OCI-LY7 (cell line): ENCODE measurements around the gene RIC8B. TPM values are rescaled to one million over a fixed set of nuclear protein-coding genes. Genes with fewer than 3 reads are reported as not detected.

Source experiments
- BruUV-seq: library from RNA; stranded (reverse); fragments of 400-500 nt; replicated peaks from 2 replicates; lab custom pipeline; 2021; lab: Mats Ljungman, UMichigan
- CTCF ChIA-PET: fragments of 300-600 bp; sonication (Branson Sonifier 250); formaldehyde crosslinking; loops from one replicate; lab custom pipeline; 2022; ENCODE audit warnings: antibody characterized with exemption; ENCODE audit not compliant: unreplicated experiment; lab: Charles Lee
- POLR2A ChIA-PET: fragments of 300-600 bp; sonication (Branson Sonifier 250); formaldehyde crosslinking; loops from one replicate; lab custom pipeline; 2022; ENCODE audit warnings: antibody characterized with exemption; lab: Charles Lee
- DNase-seq: peaks from one replicate; pipeline ENCODE4 v3.0.0-alpha.2; 2015; ENCODE audit warnings: low spot score
- H2AFZ ChIP-seq: fragments of 200-600 bp; sonication (generic), shearing (Covaris generic); 2 replicates; pipeline ENCODE4 v1.6.1; 2014; ENCODE audit warnings: mild to moderate bottlenecking, antibody characterized with exemption, low read length, moderate library complexity
- H3K27ac ChIP-seq: fragments of 200-600 bp; sonication (generic); 2 replicates; pipeline ENCODE4 v1.5.1; 2014; ENCODE audit warnings: mixed run types, low read depth, mild to moderate bottlenecking, moderate library complexity, low read length, inconsistent platforms; ENCODE audit not compliant: poor library complexity, severe bottlenecking
- H3K36me3 ChIP-seq: fragments of 200-600 bp; sonication (generic); 2 replicates; pipeline ENCODE4 v1.6.1; 2014; ENCODE audit warnings: mild to moderate bottlenecking, antibody characterized with exemption, low read length, moderate library complexity, mixed read lengths; ENCODE audit not compliant: insufficient read depth
- H3K4me1 ChIP-seq: fragments of 200-600 bp; sonication (generic); 2 replicates; pipeline ENCODE4 v1.5.1; 2014; ENCODE audit warnings: mild to moderate bottlenecking, low read length; ENCODE audit not compliant: insufficient read depth, poor library complexity, severe bottlenecking
- H3K4me2 ChIP-seq: fragments of 200-600 bp; sonication (generic); 2 replicates; pipeline ENCODE4 v1.6.1; 2014; ENCODE audit warnings: mild to moderate bottlenecking, low read length
- H3K4me3 ChIP-seq: fragments of 200-600 bp; sonication (generic); 2 replicates; pipeline ENCODE4 v1.5.1; 2014; ENCODE audit warnings: mild to moderate bottlenecking, low read depth, low read length; ENCODE audit not compliant: poor library complexity, severe bottlenecking
- H3K79me2 ChIP-seq: fragments of 200-600 bp; sonication (generic); 2 replicates; pipeline ENCODE4 v1.6.1; 2016; ENCODE audit warnings: low read depth, mild to moderate bottlenecking, low read length, moderate library complexity, mixed read lengths; ENCODE audit not compliant: insufficient read depth
- H3K9me2 ChIP-seq: fragments of 200-600 bp; sonication (generic); 2 replicates; pipeline ENCODE4 v1.6.1; 2016; ENCODE audit warnings: mild to moderate bottlenecking, low read length, mixed read lengths; ENCODE audit not compliant: insufficient read depth
- H3K9me3 ChIP-seq: fragments of 200-600 bp; sonication (generic); 2 replicates; pipeline ENCODE4 v1.6.1; 2014; ENCODE audit warnings: mild to moderate bottlenecking, mixed run types, low read length, mixed read lengths
- H4K20me1 ChIP-seq: fragments of 200-600 bp; sonication (generic); 2 replicates; pipeline ENCODE4 v1.6.1; 2014; ENCODE audit warnings: mild to moderate bottlenecking, antibody characterized with exemption, low read length, moderate library complexity, mixed read lengths; ENCODE audit not compliant: insufficient read depth
- EZH2phosphoT487 ChIP-seq: fragments of 200-600 bp; sonication (generic); IDR thresholded peaks from 2 replicates; pipeline ENCODE4 v1.6.1; 2018; ENCODE audit warnings: low read depth, borderline replicate concordance, mild to moderate bottlenecking, mixed run types, antibody characterized with exemption, low read length, moderate library complexity, mixed read lengths
- intact Hi-C: fragments of 100-400 bp; cut with micrococcal nuclease; formaldehyde crosslinking; loops from one replicate; pipeline ENCODE4 v1.10.0; 2022; ENCODE audit not compliant: unreplicated experiment
- total RNA-seq, 2 experiments: library from RNA; depleted of rRNA in 1 of 2; stranded (reverse); fragments of >200 nt in 1 of 2; shearing (Covaris generic) in 1 of 2; gene quantifications; 2 replicates each; pipeline ENCODE4 v1.2.3, GENCODE V29; 2014 to 2022
- TF ChIP-seq, protein P1 (sequence below): fragments of 200-600 bp; sonication (generic); conservative IDR thresholded peaks from 2 replicates; pipeline ENCODE4 v1.5.1; 2014; ENCODE audit warnings: mild to moderate bottlenecking, antibody characterized with exemption, low read length, moderate library complexity, mixed read lengths

The RIC8B gene
- total RNA-seq, 2 experiments from 2014 or later, result 9.6 TPM; not detected in 1

DNA sequence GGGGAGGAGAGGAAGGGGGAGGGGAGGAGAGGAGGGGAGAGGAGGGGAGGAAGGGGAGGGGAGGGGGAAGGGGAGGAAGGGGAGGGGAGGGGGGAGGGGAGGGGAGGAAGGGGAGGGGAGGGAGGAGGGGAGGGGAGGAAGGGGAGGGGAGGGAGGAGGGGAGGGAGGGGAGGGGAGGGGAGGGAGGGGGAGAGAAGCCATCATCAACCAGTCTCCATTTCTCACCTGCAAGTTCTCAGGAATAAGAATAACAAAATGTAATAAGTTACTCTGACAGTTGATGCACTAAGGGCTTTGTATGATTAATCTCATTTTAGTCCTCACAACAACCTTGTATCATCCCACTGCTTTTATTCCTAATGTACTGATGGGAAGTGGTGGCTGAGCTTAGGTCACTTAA, 122.1 kb downstream of the RIC8B start:
- H3K79me2 ChIP-seq, result no peaks in the 10 kb centered on the region
- intact Hi-C loops, result no loop called here
- H3K4me1 ChIP-seq, result no peaks in the 10 kb centered on the region
- TF ChIP-seq, protein P1, sequence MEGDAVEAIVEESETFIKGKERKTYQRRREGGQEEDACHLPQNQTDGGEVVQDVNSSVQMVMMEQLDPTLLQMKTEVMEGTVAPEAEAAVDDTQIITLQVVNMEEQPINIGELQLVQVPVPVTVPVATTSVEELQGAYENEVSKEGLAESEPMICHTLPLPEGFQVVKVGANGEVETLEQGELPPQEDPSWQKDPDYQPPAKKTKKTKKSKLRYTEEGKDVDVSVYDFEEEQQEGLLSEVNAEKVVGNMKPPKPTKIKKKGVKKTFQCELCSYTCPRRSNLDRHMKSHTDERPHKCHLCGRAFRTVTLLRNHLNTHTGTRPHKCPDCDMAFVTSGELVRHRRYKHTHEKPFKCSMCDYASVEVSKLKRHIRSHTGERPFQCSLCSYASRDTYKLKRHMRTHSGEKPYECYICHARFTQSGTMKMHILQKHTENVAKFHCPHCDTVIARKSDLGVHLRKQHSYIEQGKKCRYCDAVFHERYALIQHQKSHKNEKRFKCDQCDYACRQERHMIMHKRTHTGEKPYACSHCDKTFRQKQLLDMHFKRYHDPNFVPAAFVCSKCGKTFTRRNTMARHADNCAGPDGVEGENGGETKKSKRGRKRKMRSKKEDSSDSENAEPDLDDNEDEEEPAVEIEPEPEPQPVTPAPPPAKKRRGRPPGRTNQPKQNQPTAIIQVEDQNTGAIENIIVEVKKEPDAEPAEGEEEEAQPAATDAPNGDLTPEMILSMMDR, result no peak
- no peak for TF ChIP-seq EZH2phosphoT487
- no peak overlapping the region for H3K4me3 ChIP-seq
- ChIA-PET POLR2A (no interaction called here), CTCF (no interaction called here)
- BruUV-seq, result no TSS peak
- H3K27ac ChIP-seq, result no peak overlapping the region
- H4K20me1 ChIP-seq, result no peaks in the 10 kb centered on the region
- DNase-seq, result no peak
- no peaks in the 10 kb centered on the region for H3K9me3 ChIP-seq
- H3K4me2 ChIP-seq, result no peak overlapping the region
- H3K9me2 ChIP-seq, result no peaks in the 10 kb centered on the region
- no peaks in the 10 kb centered on the region for H3K36me3 ChIP-seq
- H2AFZ ChIP-seq, result no peak overlapping the region

GRCh38 chr12:106897082-106897481, 122.6 kb downstream of the RIC8B start:
- POLR2A ChIA-PET, result no interaction called here
- Histone ChIP-seq H2AFZ (no peak overlapping the region), H3K4me3 (no peak overlapping the region), H4K20me1 (no peaks in the 10 kb centered on the region), H3K36me3 (no peaks in the 10 kb centered on the region), H3K9me3 (no peaks in the 10 kb centered on the region), H3K27ac (no peak overlapping the region), H3K4me1 (no peaks in the 10 kb centered on the region), H3K4me2 (no peak overlapping the region), H3K79me2 (no peaks in the 10 kb centered on the region), H3K9me2 (no peaks in the 10 kb centered on the region)
- no peak for TF ChIP-seq EZH2phosphoT487
- TF ChIP-seq, protein P1, result no peak
- DNase-seq, result no peak
- intact Hi-C loops, result no loop called here
- BruUV-seq, result no TSS peak
- CTCF ChIA-PET, result no interaction called here

GRCh38 chr12:106897981-106898901, 123.8 kb downstream of the RIC8B start:
- ChIA-PET POLR2A (no interaction called here), CTCF (no interaction called here)
- no peaks in the 10 kb centered on the region for H3K9me2 ChIP-seq
- no peak overlapping the region for H3K4me3 ChIP-seq
- no peak for TF ChIP-seq EZH2phosphoT487
- TF ChIP-seq, protein P1, result no peak
- no peaks in the 10 kb centered on the region for H4K20me1 ChIP-seq
- no peak overlapping the region for H3K27ac ChIP-seq
- DNase-seq, result no peak
- no peaks in the 10 kb centered on the region for H3K36me3 ChIP-seq
- H3K9me3 ChIP-seq, result no peaks in the 10 kb centered on the region
- no peaks in the 10 kb centered on the region for H3K79me2 ChIP-seq
- intact Hi-C loops, result no loop called here
- BruUV-seq, result no TSS peak
- H3K4me2 ChIP-seq, result no peak overlapping the region
- no peaks in the 10 kb centered on the region for H3K4me1 ChIP-seq
- H2AFZ ChIP-seq, result no peak overlapping the region
